Glomerular visceral epithelial cell (primary cell): Measurements from ENCODE around the gene PNLIPRP2.

Experiments used
- DNase-seq: peaks from one replicate; pipeline ENCODE4 v3.0.0-alpha.2; 2016; ENCODE audit errors: extremely low spot score

The PNLIPRP2 gene

GRCh38 chr10:116683166-116683565, 62.4 kb downstream of the PNLIPRP2 start:
- DNase-seq, result no peak

- DNase-seq, result no peak
Measured at GRCh38 chr10:116683821-116684220, 63.1 kb downstream of the PNLIPRP2 start.

- no peak for DNase-seq
Measured at GRCh38 chr10:116684781-116685180, 64.0 kb downstream of the PNLIPRP2 start.

GRCh38 chr10:116685807-116686206, 65.1 kb downstream of the PNLIPRP2 start:
- no peak for DNase-seq

GRCh38 chr10:116686632-116687031, 65.9 kb downstream of the PNLIPRP2 start:
- no peak for DNase-seq

- no peak for DNase-seq
Measured at GRCh38 chr10:116687633-116688032, 66.9 kb downstream of the PNLIPRP2 start.

- peak; percentile 45 for DNase-seq
Measured at GRCh38 chr10:116688241-116688711, 67.5 kb downstream of the PNLIPRP2 start.

GRCh38 chr10:116688741-116689495, 68.2 kb downstream of the PNLIPRP2 start:
- no peak for DNase-seq

- DNase-seq, result no peak
Measured at GRCh38 chr10:116689744-116690143, 69.0 kb downstream of the PNLIPRP2 start.

- DNase-seq, result no peak
Measured at GRCh38 chr10:116690356-116691322, 69.9 kb downstream of the PNLIPRP2 start.

- no peak for DNase-seq
Measured at GRCh38 chr10:116691635-116692034, 70.9 kb downstream of the PNLIPRP2 start.

- DNase-seq, result no peak
Measured at GRCh38 chr10:116692225-116692624, 71.5 kb downstream of the PNLIPRP2 start.

- DNase-seq, result no peak
Measured at GRCh38 chr10:116694243-116694926, 73.6 kb downstream of the PNLIPRP2 start.
